IPS DF 6.9 (cell line): ENCODE results near the gene KIZ.
"Not testable (repeated sequence)": the region's sequence is repeated elsewhere in the genome, so short reads cannot be mapped to it uniquely, and the experiment has no call there.

Source experiments
- DNase-seq: peaks from one replicate; pipeline ENCODE4 v3.0.0-alpha.2; 2013; ENCODE audit warnings: low read depth, low spot score
- H3K27ac ChIP-seq: one replicate; pipeline ENCODE4 v1.5.1; 2013; ENCODE audit warnings: low read length, control low read depth
- H3K27me3 ChIP-seq: 2 replicates; pipeline ENCODE4 v1.6.1; 2013; ENCODE audit warnings: mild to moderate bottlenecking, low read length; ENCODE audit not compliant: control insufficient read depth, insufficient read depth
- H3K36me3 ChIP-seq: 2 replicates; pipeline ENCODE4 v1.6.1; 2013; ENCODE audit warnings: low read length; ENCODE audit not compliant: control insufficient read depth, insufficient read depth
- H3K4me1 ChIP-seq: 2 replicates; pipeline ENCODE4 v1.6.1; 2013; ENCODE audit warnings: low read length; ENCODE audit not compliant: control insufficient read depth, insufficient read depth
- H3K4me3 ChIP-seq: 2 replicates; pipeline ENCODE4 v1.5.1; 2013; ENCODE audit warnings: mild to moderate bottlenecking, low read length
- H3K9me3 ChIP-seq: 2 replicates; pipeline ENCODE4 v1.6.1; 2013; ENCODE audit warnings: low read length, inconsistent platforms; ENCODE audit not compliant: control insufficient read depth, insufficient read depth
- WGBS: extraction: QIAGEN DNeasy Blood & Tissue Kit; methylation state at CpG from one replicate; pipeline ENCODE4 v1.1.7; 2013; ENCODE audit warnings: mixed read lengths, missing lambda C conversion rate; ENCODE audit not compliant: insufficient read length, insufficient coverage; 5-methylcytosine and 5-hydroxymethylcytosine counted together

The KIZ gene

GRCh38 chr20:21237956-21238799 lies 112.3 kb downstream of the KIZ start:
- no peaks in the 10 kb centered on the region for H3K27me3 ChIP-seq
- DNase-seq: no peak
- no peaks in the 10 kb centered on the region; the same call in 1 of the 2 replicates for H3K4me1 ChIP-seq
- no CpG with 5 or more reads among the region's 10 CpGs for WGBS
- H3K9me3 ChIP-seq: no peaks in the 10 kb centered on the region
- H3K4me3 ChIP-seq: no peak overlapping the region
- H3K27ac ChIP-seq: no peak overlapping the region
- no peaks in the 10 kb centered on the region for H3K36me3 ChIP-seq

GRCh38 chr20:21238818-21239536 lies 113.1 kb downstream of the KIZ start:
- DNase-seq: no peak
- no peaks in the 10 kb centered on the region for H3K9me3 ChIP-seq
- WGBS: no CpG with 5 or more reads among the region's 6 CpGs
- H3K4me3 ChIP-seq: no peak overlapping the region
- H3K27me3 ChIP-seq: no peaks in the 10 kb centered on the region
- no peak overlapping the region for H3K27ac ChIP-seq
- no peaks in the 10 kb centered on the region; the same call in 1 of the 2 replicates for H3K4me1 ChIP-seq
- no peaks in the 10 kb centered on the region for H3K36me3 ChIP-seq

DNA sequence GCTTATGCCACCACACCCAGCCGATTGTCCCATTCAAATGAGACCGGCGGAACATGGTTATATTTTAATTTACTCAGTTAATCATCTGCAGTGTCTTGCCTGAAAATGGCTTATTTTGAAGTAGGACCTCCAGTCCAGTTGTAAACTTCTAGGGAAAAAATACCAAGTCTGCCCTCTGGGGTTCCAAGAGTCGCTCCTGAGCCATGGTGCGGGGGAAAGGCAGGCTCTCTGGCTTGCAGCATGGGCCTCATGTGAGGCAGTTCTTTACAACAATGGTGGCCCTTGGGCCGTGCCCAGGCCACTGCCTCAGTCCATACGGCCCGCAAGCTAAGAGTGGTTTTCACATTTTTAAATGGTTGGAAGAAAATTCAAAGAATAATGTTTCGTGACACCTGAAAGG lies 114.5 kb downstream of the KIZ start:
- no CpG with 5 or more reads among the region's 9 CpGs for WGBS

DNA sequence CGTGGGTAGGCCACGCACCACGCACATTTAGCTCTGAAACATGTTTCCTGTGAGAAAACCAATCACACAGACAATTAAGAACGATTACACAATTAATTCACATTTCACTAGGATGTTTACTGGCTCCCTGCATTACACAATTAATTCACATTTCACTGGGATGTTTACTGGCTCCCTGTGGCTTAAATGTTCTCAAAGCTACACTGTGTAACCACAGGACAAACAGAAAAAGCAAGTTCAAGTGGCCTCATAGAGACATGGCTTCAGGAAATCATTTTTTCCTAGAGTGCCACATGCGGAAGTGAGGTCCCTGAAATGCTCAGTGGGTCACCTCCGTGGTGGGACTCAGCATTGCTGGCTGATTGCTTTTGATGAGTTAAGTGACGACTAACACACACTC lies 115.5 kb downstream of the KIZ start:
- no peaks in the 10 kb centered on the region for H3K27me3 ChIP-seq
- no peak for DNase-seq
- no peak overlapping the region for H3K27ac ChIP-seq
- H3K4me1 ChIP-seq: no peaks in the 10 kb centered on the region
- no peaks in the 10 kb centered on the region for H3K36me3 ChIP-seq
- H3K4me3 ChIP-seq: no peak overlapping the region
- no CpG with 5 or more reads among the region's 7 CpGs for WGBS
- no peaks in the 10 kb centered on the region for H3K9me3 ChIP-seq

More for the DNA sequence above, 114.5 kb downstream of the KIZ start:
- Histone ChIP-seq H3K4me1 (no peaks in the 10 kb centered on the region), H3K4me3 (no peak overlapping the region), H3K36me3 (no peaks in the 10 kb centered on the region), H3K27me3 (no peaks in the 10 kb centered on the region), H3K27ac (no peak overlapping the region), H3K9me3 (no peaks in the 10 kb centered on the region)
- DNase-seq: no peak

DNA sequence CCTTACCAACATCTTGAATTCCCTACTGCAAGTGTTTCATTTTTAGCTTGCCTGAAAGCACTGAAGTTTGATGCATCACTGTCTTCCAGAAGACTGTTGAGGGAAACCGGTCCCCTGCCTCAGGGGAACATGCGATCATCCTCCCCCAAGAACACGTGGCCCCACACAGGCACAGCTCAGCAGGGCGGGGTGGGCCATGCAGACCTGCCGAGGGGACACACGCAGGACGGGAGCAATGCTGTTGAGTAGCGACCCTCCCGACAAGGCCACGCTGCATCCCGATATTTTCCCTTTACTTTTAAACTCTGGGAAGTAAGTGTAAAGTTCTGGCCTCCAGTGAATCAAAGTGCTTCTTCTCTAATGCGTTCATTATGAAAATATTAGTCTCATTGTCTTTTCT lies 117.9 kb downstream of the KIZ start:
- no CpG with 5 or more reads among the region's 12 CpGs for WGBS
- Histone ChIP-seq H3K9me3 (no peaks in the 10 kb centered on the region), H3K36me3 (no peaks in the 10 kb centered on the region), H3K4me1 (no peaks in the 10 kb centered on the region), H3K27me3 (no peaks in the 10 kb centered on the region), H3K27ac (no peak overlapping the region), H3K4me3 (no peak overlapping the region)
- no peak for DNase-seq

- H3K9me3 ChIP-seq: no peaks in the 10 kb centered on the region
- no peaks in the 10 kb centered on the region for H3K27me3 ChIP-seq
- no CpG with 5 or more reads among the region's 3 CpGs for WGBS
- no peak for DNase-seq
- H3K4me1 ChIP-seq: no peaks in the 10 kb centered on the region
- H3K4me3 ChIP-seq: no peak overlapping the region
- H3K27ac ChIP-seq: no peak overlapping the region
- H3K36me3 ChIP-seq: no peaks in the 10 kb centered on the region
Observed at GRCh38 chr20:21244808-21245207, 118.9 kb downstream of the KIZ start.

DNA sequence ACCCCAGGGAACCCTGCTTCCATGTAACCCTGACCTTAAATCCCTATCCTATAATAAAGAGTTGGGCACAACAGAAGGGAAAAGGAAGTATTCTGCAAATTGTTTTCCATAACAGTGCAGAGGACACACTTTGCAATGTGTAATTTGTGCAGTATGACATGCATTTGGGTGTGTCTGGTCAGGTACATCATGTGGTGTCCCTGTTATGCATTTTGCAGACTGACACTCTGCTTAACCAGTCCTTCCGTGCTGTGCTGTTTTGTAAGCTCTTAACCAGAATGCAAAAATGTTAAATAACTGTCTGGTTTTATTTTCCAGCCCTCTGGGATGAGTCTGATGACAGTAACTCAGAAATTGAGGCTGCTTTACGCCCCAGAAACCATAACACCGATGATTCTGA lies 120.3 kb downstream of the KIZ start:
- Histone ChIP-seq H3K9me3 (no peaks in the 10 kb centered on the region), H3K36me3 (no peaks in the 10 kb centered on the region), H3K4me3 (no peak overlapping the region), H3K4me1 (no peaks in the 10 kb centered on the region), H3K27ac (no peak overlapping the region), H3K27me3 (no peaks in the 10 kb centered on the region)
- no peak for DNase-seq
- WGBS: no CpG with 5 or more reads among the region's 3 CpGs

- H3K4me3 ChIP-seq, H3K9me3 ChIP-seq, H3K36me3 ChIP-seq, DNase-seq, H3K27me3 ChIP-seq, H3K4me1 ChIP-seq, H3K27ac ChIP-seq: not testable (repeated sequence)
- no CpG with 5 or more reads among the region's 8 CpGs for WGBS
Observed at GRCh38 chr20:21247603-21248095, 121.8 kb downstream of the KIZ start.

GRCh38 chr20:21251278-21251677 lies 125.4 kb downstream of the KIZ start:
- Histone ChIP-seq H3K27me3 (no peaks in the 10 kb centered on the region), H3K4me1 (no peaks in the 10 kb centered on the region), H3K4me3 (no peak overlapping the region), H3K9me3 (no peaks in the 10 kb centered on the region), H3K27ac (no peak overlapping the region), H3K36me3 (no peaks in the 10 kb centered on the region)
- WGBS: no CpG with 5 or more reads among the region's 6 CpGs
- DNase-seq: no peak

DNA sequence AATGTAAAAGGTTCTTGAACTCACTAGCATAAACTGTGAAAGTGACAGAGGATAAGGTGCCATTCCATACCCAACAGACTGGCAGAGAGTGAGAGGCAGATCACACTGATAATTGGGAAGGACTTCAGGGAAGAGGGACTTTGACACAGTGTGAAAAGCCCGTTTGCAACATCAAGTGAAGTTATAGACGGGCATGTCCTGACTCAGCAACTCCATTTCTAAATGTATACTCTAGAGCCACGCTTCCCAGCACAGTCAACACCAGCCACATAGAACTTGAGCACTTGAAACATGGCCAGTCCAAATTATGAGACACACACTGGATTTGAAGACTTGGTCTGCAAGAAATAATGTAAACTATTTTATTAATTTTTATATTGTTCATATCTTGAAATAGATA lies 131.3 kb downstream of the KIZ start:
- no peak for DNase-seq
- Histone ChIP-seq H3K9me3 (no peaks in the 10 kb centered on the region), H3K4me1 (no peaks in the 10 kb centered on the region), H3K4me3 (no peak overlapping the region), H3K27me3 (no peaks in the 10 kb centered on the region), H3K36me3 (no peaks in the 10 kb centered on the region), H3K27ac (no peak overlapping the region)
- WGBS: no CpG with 5 or more reads among the region's 3 CpGs
